Left ventricle myocardium inferior (tissue), 1 donor: Measurements from ENCODE around the gene MALRD1. TPM values are rescaled to one million over a fixed set of nuclear protein-coding genes. Genes with fewer than 3 reads are reported as not detected.

Source experiments
- DNase-seq: peaks from one replicate; pipeline ENCODE4 v3.0.0-alpha.2; 2020
- H3K27ac ChIP-seq: fragments of 200-600 bp; replicated peaks from 2 replicates; pipeline ENCODE4 v1.8.0; 2021
- H3K27me3 ChIP-seq: fragments of 200-600 bp; 2 replicates; pipeline ENCODE4 v1.8.0; 2021; ENCODE audit warnings: low read depth
- H3K36me3 ChIP-seq: fragments of 200-600 bp; 2 replicates; pipeline ENCODE4 v1.8.0; 2021
- H3K4me1 ChIP-seq: fragments of 200-600 bp; 2 replicates; pipeline ENCODE4 v1.8.0; 2021
- H3K4me3 ChIP-seq: fragments of 200-600 bp; 2 replicates; pipeline ENCODE4 v1.8.0; 2021; ENCODE audit warnings: mild to moderate bottlenecking, moderate library complexity
- H3K9me3 ChIP-seq: fragments of 200-600 bp; replicated peaks from 2 replicates; pipeline ENCODE4 v1.8.0; 2021
- intact Hi-C: fragments of 100-400 bp; cut with micrococcal nuclease; formaldehyde crosslinking; loops from one replicate; pipeline ENCODE4 v1.11.0; 2022
- total RNA-seq: library from RNA; stranded (reverse); fragmentation: NEBNext Ultra II Directional; extraction: Animal tissue kit (Norgen Biotek cat#: 25700); gene quantifications from one replicate; pipeline ENCODE4 v1.2.1, GENCODE V29; 2021
- TF ChIP-seq, protein P1 (sequence below): fragments of 200-600 bp; IDR thresholded peaks from 2 replicates; pipeline ENCODE4 v1.8.0; 2021; ENCODE audit warnings: antibody characterized with exemption, mild to moderate bottlenecking, borderline replicate concordance
- donor health status: DM: no; HTN: yes; CAD: no; lungs with severe emphysema.

The MALRD1 gene
- total RNA-seq, 1 donor from 2014 or later: 0.47 TPM

DNA sequence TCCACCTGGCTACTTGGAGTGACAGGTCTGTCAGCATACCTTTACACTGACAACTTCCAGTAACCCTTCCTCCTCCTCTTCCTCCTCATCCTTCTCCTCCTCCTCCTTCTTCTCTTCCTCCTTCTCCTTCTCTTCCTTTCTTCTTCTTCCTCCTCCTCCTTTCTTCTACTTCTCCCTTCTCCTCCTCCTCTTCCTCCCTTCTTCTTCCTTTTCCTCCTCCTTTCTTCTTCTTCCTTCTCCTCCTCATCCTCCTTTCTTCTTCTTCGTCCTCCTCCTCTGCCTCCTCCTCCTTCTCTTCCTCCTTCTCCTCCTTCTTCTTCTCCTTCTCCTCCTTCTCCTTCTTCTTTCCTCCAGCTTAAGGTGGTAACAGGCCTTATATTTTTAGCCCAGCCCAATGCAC, 658.3 kb downstream of the MALRD1 start:
- no peaks in the 10 kb centered on the region for H3K36me3 ChIP-seq
- no peak overlapping the region for H3K27ac ChIP-seq
- TF ChIP-seq, protein P1, sequence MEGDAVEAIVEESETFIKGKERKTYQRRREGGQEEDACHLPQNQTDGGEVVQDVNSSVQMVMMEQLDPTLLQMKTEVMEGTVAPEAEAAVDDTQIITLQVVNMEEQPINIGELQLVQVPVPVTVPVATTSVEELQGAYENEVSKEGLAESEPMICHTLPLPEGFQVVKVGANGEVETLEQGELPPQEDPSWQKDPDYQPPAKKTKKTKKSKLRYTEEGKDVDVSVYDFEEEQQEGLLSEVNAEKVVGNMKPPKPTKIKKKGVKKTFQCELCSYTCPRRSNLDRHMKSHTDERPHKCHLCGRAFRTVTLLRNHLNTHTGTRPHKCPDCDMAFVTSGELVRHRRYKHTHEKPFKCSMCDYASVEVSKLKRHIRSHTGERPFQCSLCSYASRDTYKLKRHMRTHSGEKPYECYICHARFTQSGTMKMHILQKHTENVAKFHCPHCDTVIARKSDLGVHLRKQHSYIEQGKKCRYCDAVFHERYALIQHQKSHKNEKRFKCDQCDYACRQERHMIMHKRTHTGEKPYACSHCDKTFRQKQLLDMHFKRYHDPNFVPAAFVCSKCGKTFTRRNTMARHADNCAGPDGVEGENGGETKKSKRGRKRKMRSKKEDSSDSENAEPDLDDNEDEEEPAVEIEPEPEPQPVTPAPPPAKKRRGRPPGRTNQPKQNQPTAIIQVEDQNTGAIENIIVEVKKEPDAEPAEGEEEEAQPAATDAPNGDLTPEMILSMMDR: no peak
- peaks cover 10% of the 10 kb centered on the region for H3K9me3 ChIP-seq
- no peaks in the 10 kb centered on the region for H3K27me3 ChIP-seq
- H3K4me1 ChIP-seq: no peaks in the 10 kb centered on the region
- intact Hi-C loops: no loop called here
- no peak overlapping the region for H3K4me3 ChIP-seq
- no peak for DNase-seq

DNA sequence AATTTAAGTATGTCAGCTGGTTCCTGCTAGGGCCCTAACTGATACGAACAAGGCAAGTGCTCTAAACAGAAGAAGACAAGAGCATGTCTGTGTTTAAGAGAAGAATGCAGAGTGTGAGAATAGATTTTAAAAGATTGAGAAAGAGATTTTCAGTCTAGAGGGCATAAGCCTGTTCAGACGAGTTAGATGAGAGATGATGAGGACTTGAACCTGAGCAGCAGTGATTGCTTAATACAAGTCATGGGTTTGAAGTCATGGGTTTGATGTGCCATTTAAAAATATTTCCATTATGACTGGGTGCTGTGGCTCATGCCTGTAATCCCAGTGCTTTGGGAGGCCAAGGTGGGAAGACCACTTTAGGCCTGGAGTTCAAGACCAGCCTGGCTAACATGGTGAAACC, 658.8 kb downstream of the MALRD1 start:
- TF ChIP-seq, protein P1: no peak

DNA sequence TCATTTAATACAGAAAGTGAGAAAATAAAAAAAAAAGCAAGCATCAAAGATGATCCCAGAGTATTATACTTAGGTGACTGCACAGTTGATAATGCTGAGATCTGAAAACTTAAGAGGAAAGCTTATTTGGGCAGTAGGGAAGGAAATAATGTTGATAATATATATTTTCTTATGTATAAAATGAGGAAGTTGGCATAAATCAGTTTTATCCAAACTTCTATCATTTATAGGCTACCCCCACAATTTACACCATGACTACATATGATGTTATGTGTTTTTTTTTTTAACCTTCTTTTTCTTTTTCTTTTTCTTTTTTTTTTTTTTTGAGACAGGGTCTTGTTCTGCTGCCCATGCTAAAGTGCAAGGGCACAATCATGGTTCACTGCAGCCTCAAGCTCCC, 659.4 kb downstream of the MALRD1 start:
- no peak overlapping the region for H3K27ac ChIP-seq
- H3K27me3 ChIP-seq: no peaks in the 10 kb centered on the region
- TF ChIP-seq, protein P1: no peak
- intact Hi-C loops: no loop called here
- peaks cover 20% of the 10 kb centered on the region for H3K9me3 ChIP-seq
- no peaks in the 10 kb centered on the region for H3K36me3 ChIP-seq
- H3K4me1 ChIP-seq: no peaks in the 10 kb centered on the region
- no peak overlapping the region for H3K4me3 ChIP-seq
- no peak for DNase-seq

More for the DNA sequence above, 658.8 kb downstream of the MALRD1 start:
- H3K27ac ChIP-seq: no peak overlapping the region
- intact Hi-C loops: no loop called here
- H3K27me3 ChIP-seq: no peaks in the 10 kb centered on the region
- no peaks in the 10 kb centered on the region for H3K36me3 ChIP-seq
- no peaks in the 10 kb centered on the region for H3K4me1 ChIP-seq
- peaks cover 15% of the 10 kb centered on the region for H3K9me3 ChIP-seq
- H3K4me3 ChIP-seq: no peak overlapping the region
- no peak for DNase-seq

DNA sequence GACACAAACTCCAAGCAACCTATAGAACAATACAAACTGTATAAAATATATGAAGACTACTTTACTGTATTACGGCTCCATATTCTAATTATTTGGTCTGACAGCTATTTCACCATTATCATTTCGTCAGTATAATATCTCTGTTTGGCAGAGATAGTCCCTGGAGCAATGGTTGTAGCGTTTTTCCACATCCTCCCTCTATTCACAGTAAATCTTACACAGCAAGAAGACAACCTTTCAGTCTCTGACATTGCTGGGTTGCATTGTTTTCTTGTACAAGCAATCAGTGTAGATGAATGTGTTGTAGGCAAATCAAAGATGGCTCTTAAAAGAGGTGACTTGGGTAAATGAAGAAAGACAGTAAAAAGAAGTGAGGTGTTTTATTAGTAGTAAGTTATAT, 662.0 kb downstream of the MALRD1 start:
- H3K9me3 ChIP-seq: peaks cover 20% of the 10 kb centered on the region
- H3K4me1 ChIP-seq: no peaks in the 10 kb centered on the region
- intact Hi-C loops: no loop called here
- no peak overlapping the region for H3K4me3 ChIP-seq
- DNase-seq: no peak
- no peaks in the 10 kb centered on the region for H3K27me3 ChIP-seq
- H3K27ac ChIP-seq: no peak overlapping the region
- TF ChIP-seq, protein P1: no peak
- no peaks in the 10 kb centered on the region for H3K36me3 ChIP-seq

DNA sequence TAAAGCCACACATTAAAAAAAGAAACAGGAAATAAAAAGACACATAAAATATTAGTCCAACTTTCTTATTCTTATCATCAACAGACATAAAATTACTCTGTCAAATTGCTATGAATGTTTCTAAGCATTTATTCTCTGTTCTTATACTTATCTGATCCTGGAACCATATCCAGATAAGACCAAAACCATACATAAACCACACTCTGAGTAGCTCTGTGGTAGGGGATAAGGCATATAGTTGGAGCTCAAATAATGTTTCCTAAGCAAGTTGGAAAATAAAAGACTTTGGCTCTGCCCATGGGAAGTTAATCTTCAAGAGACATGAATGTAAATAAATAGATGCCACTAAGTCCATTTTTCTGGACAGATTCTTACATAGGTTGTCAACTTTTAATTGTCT, 664.6 kb downstream of the MALRD1 start:
- H3K36me3 ChIP-seq: no peaks in the 10 kb centered on the region
- no peak for DNase-seq
- TF ChIP-seq, protein P1: no peak
- H3K9me3 ChIP-seq: peaks cover 20% of the 10 kb centered on the region
- intact Hi-C loops: no loop called here
- H3K4me3 ChIP-seq: no peak overlapping the region
- H3K27me3 ChIP-seq: no peaks in the 10 kb centered on the region
- no peak overlapping the region for H3K27ac ChIP-seq
- no peaks in the 10 kb centered on the region for H3K4me1 ChIP-seq
